ENCODE data around the gene TBC1D10A.

Gene TBC1D10A

DNA sequence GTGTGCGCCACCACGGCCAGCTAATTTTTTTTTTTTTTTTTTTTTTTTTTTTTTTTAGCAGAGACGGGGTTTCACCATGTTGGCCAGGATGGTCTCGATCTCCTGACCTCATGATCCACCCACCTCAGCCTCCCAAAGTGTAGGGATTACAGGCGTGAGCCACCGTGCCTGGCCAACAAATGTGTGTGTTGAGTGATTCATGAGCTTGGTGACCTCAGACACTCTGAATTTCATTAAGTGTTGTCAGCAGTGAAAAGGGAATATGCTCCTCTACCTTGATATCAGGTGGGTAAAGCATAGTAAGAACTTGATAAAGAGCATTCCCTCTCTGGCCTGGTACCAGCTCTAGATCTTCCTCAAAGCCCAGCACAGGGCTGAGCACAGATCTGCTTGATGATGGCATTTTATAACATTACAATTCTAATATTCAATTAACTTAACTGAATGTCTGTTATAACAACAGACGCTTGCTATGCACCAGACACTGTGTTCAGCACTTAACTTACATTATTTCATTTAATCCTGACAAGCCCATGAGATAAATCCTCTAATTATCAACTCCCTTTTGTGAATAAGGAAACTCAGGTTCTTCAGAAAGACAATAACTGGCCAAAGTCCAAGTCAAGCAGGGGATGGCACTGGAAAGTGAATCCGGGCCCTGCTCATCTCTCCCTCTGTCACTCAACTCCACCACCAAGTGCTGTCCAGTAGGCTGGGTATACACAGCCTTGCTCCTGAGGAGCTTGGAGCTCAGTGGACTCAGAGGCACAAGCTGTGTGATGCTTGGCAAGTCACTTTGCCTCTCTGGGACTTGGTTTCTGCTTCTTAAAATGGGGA is 13.0 kb downstream of the TBC1D10A start:
- ChIA-PET CTCF (interaction anchor here (0.5 to 4.6 kb wide), 6 partner anchors 13 to 666 kb away, joined by 3 to 22 read pairs (median 4); no protein-coding TSS in a partner anchor), POLR2A (interaction anchor here (1.0 to 1.9 kb wide), 4 partner anchors 9 to 110 kb away, joined by 3 to 9 read pairs (median 5); partner anchors contain the start of gene TBC1D10A)
- Histone ChIP-seq H3K27ac (ENCODE audit: extremely low read depth, low read depth, low read length) (no peak overlapping the region), H3K4me1 (ENCODE audit: control insufficient read depth, insufficient read depth, low read length) (no peaks in the 10 kb centered on the region), H3K36me3 (ENCODE audit: control insufficient read depth in 2 of 2, insufficient read depth in 1 of 2, low read length in 2 of 2) (peaks cover 0 to 5% of the 10 kb centered on the region in 2 experiments; a peak in 2 of 3 replicates), H3K9me3 (ENCODE audit: control insufficient read depth, insufficient read depth, low read depth, low read length) (no peaks in the 10 kb centered on the region), H3K4me3 (ENCODE audit: low read depth, low read length) (no peak overlapping the region)
- TF ChIP-seq BCL11B (tag by site-specific recombination; IDR thresholded peaks at IDR 0.05; ENCODE audit: low read depth) (no peak), SCRT1 (tag by site-specific recombination; IDR thresholded peaks at IDR 0.05; ENCODE audit: borderline replicate concordance) (no peak), GLI4 (tag by site-specific recombination; IDR thresholded peaks at IDR 0.05) (no peak), ZNF473 (tag by site-specific recombination; IDR thresholded peaks at IDR 0.05) (no peak), ZBTB6 (tag by site-specific recombination; IDR thresholded peaks at IDR 0.05) (no peak), ZBTB26 (tag by site-specific recombination; optimal IDR thresholded peaks at IDR 0.05) (no peak), KLF16 (tag by site-specific recombination; IDR thresholded peaks at IDR 0.05) (no peak), ZNF292 (tag by site-specific recombination; IDR thresholded peaks at IDR 0.05; ENCODE audit: borderline replicate concordance, low read depth) (no peak), ZNF629 (tag by site-specific recombination; IDR thresholded peaks at IDR 0.05) (peak; percentile 43; the same call in 1 of the 2 replicates), ZSCAN16 (tag by site-specific recombination; IDR thresholded peaks at IDR 0.05) (no peak), ZNF664 (tag by site-specific recombination; IDR thresholded peaks at IDR 0.05) (no peak), ZNF785 (tag by site-specific recombination; IDR thresholded peaks at IDR 0.05) (no peak), PRDM1 (tag by site-specific recombination; IDR thresholded peaks at IDR 0.05) (no peak), ZNF677 (tag by site-specific recombination; IDR thresholded peaks at IDR 0.05) (no peak), ZNF623 (tag by site-specific recombination; IDR thresholded peaks at IDR 0.05) (no peak), KLF10 (tag by site-specific recombination; IDR thresholded peaks at IDR 0.05) (no peak), ZFP3 (tag by site-specific recombination; IDR thresholded peaks at IDR 0.05; ENCODE audit: low read depth) (no peak), ZNF513 (tag by site-specific recombination; IDR thresholded peaks at IDR 0.05) (no peak), ZNF518A (tag by site-specific recombination; conservative IDR thresholded peaks at IDR 0.05; ENCODE audit: low read depth) (no peak)
- TF ChIP-seq, protein P1, sequence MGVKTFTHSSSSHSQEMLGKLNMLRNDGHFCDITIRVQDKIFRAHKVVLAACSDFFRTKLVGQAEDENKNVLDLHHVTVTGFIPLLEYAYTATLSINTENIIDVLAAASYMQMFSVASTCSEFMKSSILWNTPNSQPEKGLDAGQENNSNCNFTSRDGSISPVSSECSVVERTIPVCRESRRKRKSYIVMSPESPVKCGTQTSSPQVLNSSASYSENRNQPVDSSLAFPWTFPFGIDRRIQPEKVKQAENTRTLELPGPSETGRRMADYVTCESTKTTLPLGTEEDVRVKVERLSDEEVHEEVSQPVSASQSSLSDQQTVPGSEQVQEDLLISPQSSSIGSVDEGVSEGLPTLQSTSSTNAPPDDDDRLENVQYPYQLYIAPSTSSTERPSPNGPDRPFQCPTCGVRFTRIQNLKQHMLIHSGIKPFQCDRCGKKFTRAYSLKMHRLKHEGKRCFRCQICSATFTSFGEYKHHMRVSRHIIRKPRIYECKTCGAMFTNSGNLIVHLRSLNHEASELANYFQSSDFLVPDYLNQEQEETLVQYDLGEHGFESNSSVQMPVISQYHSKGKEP (tag by site-specific recombination; IDR thresholded peaks at IDR 0.05) = no peak
- TF ChIP-seq, protein P2, sequence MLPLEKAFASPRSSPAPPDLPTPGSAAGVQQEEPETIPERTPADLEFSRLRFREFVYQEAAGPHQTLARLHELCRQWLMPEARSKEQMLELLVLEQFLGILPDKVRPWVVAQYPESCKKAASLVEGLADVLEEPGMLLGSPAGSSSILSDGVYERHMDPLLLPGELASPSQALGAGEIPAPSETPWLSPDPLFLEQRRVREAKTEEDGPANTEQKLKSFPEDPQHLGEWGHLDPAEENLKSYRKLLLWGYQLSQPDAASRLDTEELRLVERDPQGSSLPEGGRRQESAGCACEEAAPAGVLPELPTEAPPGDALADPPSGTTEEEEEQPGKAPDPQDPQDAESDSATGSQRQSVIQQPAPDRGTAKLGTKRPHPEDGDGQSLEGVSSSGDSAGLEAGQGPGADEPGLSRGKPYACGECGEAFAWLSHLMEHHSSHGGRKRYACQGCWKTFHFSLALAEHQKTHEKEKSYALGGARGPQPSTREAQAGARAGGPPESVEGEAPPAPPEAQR (tag by site-specific recombination; IDR thresholded peaks at IDR 0.05) = no peak
- TF ChIP-seq, protein P3, sequence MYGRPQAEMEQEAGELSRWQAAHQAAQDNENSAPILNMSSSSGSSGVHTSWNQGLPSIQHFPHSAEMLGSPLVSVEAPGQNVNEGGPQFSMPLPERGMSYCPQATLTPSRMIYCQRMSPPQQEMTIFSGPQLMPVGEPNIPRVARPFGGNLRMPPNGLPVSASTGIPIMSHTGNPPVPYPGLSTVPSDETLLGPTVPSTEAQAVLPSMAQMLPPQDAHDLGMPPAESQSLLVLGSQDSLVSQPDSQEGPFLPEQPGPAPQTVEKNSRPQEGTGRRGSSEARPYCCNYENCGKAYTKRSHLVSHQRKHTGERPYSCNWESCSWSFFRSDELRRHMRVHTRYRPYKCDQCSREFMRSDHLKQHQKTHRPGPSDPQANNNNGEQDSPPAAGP (tag by site-specific recombination; IDR thresholded peaks at IDR 0.05) = peak; percentile 44; the same call in 1 of the 2 replicates
